ENCODE data around the gene C16orf46. TPM values are rescaled to one million over a fixed set of nuclear protein-coding genes. Genes with fewer than 3 reads are reported as not detected.
"Not testable (repeated sequence)": the region's sequence is repeated elsewhere in the genome, so short reads cannot be mapped to it uniquely, and the experiment has no call there.

Gene C16orf46
- total RNA-seq = under 0.01 and 0.20 TPM in 2 replicates

GRCh38 chr16:81077076-81077940 is at the start of gene C16orf46:
Gene C16orf46 (minus strand): TSS chr16:81077238. CDS start chr16:81063955, 13,283 bp downstream.
- DNase-seq (ENCODE audit: low read depth in 2 of 2) = peak; percentile 96 to 98

GRCh38 chr16:81123092-81123852 is 46.2 kb upstream of the C16orf46 start:
- no peak for DNase-seq (ENCODE audit: low read depth in 2 of 2)

- no peak for DNase-seq (ENCODE audit: low read depth in 2 of 2)
Measured at GRCh38 chr16:81121474-81121990, 44.5 kb upstream of the C16orf46 start.

- DNase-seq (ENCODE audit: low read depth in 2 of 2) = no peak
Measured at GRCh38 chr16:81117436-81117835, 40.4 kb upstream of the C16orf46 start.

GRCh38 chr16:81116285-81116684 is 39.2 kb upstream of the C16orf46 start:
- DNase-seq (ENCODE audit: low read depth in 2 of 2) = no peak

- no peak for DNase-seq (ENCODE audit: low read depth in 2 of 2)
Measured at GRCh38 chr16:81112453-81112852, 35.4 kb upstream of the C16orf46 start.

GRCh38 chr16:81109274-81109673 is 32.2 kb upstream of the C16orf46 start:
- DNase-seq (ENCODE audit: low read depth in 2 of 2) = not testable (repeated sequence)

- no peak for DNase-seq (ENCODE audit: low read depth in 2 of 2)
Measured at GRCh38 chr16:81107511-81107910, 30.5 kb upstream of the C16orf46 start.

- DNase-seq (ENCODE audit: low read depth in 2 of 2) = peak in 1 of 2 donors; percentile 50
Measured at GRCh38 chr16:81106826-81107503, 29.9 kb upstream of the C16orf46 start.

GRCh38 chr16:81105946-81106345 is 28.9 kb upstream of the C16orf46 start:
- DNase-seq (ENCODE audit: low read depth in 2 of 2) = no peak

GRCh38 chr16:81101702-81102101 is 24.7 kb upstream of the C16orf46 start:
- DNase-seq (ENCODE audit: low read depth in 2 of 2) = no peak

- DNase-seq (ENCODE audit: low read depth in 2 of 2) = no peak
Measured at GRCh38 chr16:81099958-81100357, 22.9 kb upstream of the C16orf46 start.

GRCh38 chr16:81097230-81097629 is 20.2 kb upstream of the C16orf46 start:
- no peak for DNase-seq (ENCODE audit: low read depth in 2 of 2)

- DNase-seq (ENCODE audit: low read depth in 2 of 2) = no peak
Measured at GRCh38 chr16:81096715-81097208, 19.7 kb upstream of the C16orf46 start.

GRCh38 chr16:81095953-81096714 is 19.1 kb upstream of the C16orf46 start, which contains the start of gene GCSH:
Gene GCSH (minus strand): TSS chr16:81096395. CDS start chr16:81096278, 117 bp downstream.
- DNase-seq (ENCODE audit: low read depth in 2 of 2) = peak; percentile 99 to 100

GRCh38 chr16:81095653-81095952 is 18.6 kb upstream of the C16orf46 start:
- no peak for DNase-seq (ENCODE audit: low read depth in 2 of 2)

GRCh38 chr16:81094771-81095251 is 17.8 kb upstream of the C16orf46 start:
- peak in 1 of 2 donors; percentile 47 for DNase-seq (ENCODE audit: low read depth in 2 of 2)

- DNase-seq (ENCODE audit: low read depth in 2 of 2) = no peak
Measured at GRCh38 chr16:81088836-81089235, 11.8 kb upstream of the C16orf46 start.

- no peak for DNase-seq (ENCODE audit: low read depth in 2 of 2)
Measured at GRCh38 chr16:81081014-81081413, 4.0 kb upstream of the C16orf46 start.

GRCh38 chr16:81080233-81080632 is 3.2 kb upstream of the C16orf46 start:
- DNase-seq (ENCODE audit: low read depth in 2 of 2) = no peak

Measured in lung microvascular endothelial cell (primary cell).